ENCODE data around the gene MISP3.

MISP3 gene

GRCh38 chr19:14102756-14103155 is 30.2 kb downstream of the MISP3 start:
- no peak for DNase-seq (ENCODE audit: low spot score)

GRCh38 chr19:14103310-14103709 is 30.7 kb downstream of the MISP3 start:
- no peak for DNase-seq (ENCODE audit: low spot score)

- no peak for DNase-seq (ENCODE audit: low spot score)
These were observed 33.1 kb downstream of the MISP3 start for GRCh38 chr19:14105680-14106079.

GRCh38 chr19:14106840-14107239 is 34.3 kb downstream of the MISP3 start:
- no peak for DNase-seq (ENCODE audit: low spot score)

GRCh38 chr19:14107581-14108461 is 35.2 kb downstream of the MISP3 start:
- no peak for DNase-seq (ENCODE audit: low spot score)

GRCh38 chr19:14110650-14111049 is 38.1 kb downstream of the MISP3 start:
- DNase-seq (ENCODE audit: low spot score), result no peak

GRCh38 chr19:14111486-14111885 is 38.9 kb downstream of the MISP3 start:
- no peak for DNase-seq (ENCODE audit: low spot score)

- DNase-seq (ENCODE audit: low spot score), result no peak
These were observed 39.6 kb downstream of the MISP3 start for GRCh38 chr19:14112051-14112808.

GRCh38 chr19:14112809-14113385 is 40.3 kb downstream of the MISP3 start:
- DNase-seq (ENCODE audit: low spot score), result no peak

- DNase-seq (ENCODE audit: low spot score), result no peak
These were observed 41.3 kb downstream of the MISP3 start for GRCh38 chr19:14113762-14114414.

GRCh38 chr19:14114439-14114838 is 41.9 kb downstream of the MISP3 start:
- DNase-seq (ENCODE audit: low spot score), result no peak

GRCh38 chr19:14114854-14115253 is 42.3 kb downstream of the MISP3 start:
- peak; percentile 39 for DNase-seq (ENCODE audit: low spot score)

GRCh38 chr19:14115756-14116155 is 43.2 kb downstream of the MISP3 start:
- DNase-seq (ENCODE audit: low spot score), result no peak

- no peak for DNase-seq (ENCODE audit: low spot score)
These were observed 43.9 kb downstream of the MISP3 start for GRCh38 chr19:14116525-14116917.

GRCh38 chr19:14116918-14117578 is 44.5 kb downstream of the MISP3 start:
- DNase-seq (ENCODE audit: low spot score), result no peak

GRCh38 chr19:14117668-14118164 is 45.1 kb downstream of the MISP3 start, which contains the start of gene PRKACA:
TSS of gene PRKACA (minus strand) at chr19:14117762. CDS start at chr19:14117547, 215 bp downstream.
- DNase-seq (ENCODE audit: low spot score), result peak; percentile 97

- peak; percentile 43 for DNase-seq (ENCODE audit: low spot score)
These were observed 45.8 kb downstream of the MISP3 start for GRCh38 chr19:14118165-14119051.

GRCh38 chr19:14119146-14119545 is 46.6 kb downstream of the MISP3 start:
- DNase-seq (ENCODE audit: low spot score), result no peak

GRCh38 chr19:14119644-14120496 is 47.3 kb downstream of the MISP3 start:
- DNase-seq (ENCODE audit: low spot score), result no peak

- DNase-seq (ENCODE audit: low spot score), result no peak
These were observed 47.9 kb downstream of the MISP3 start for GRCh38 chr19:14120497-14120780.
